Stomach (tissue), 9 donors: ENCODE measurements around the gene GRIK2. TPM values are rescaled to one million over a fixed set of nuclear protein-coding genes. Genes with fewer than 3 reads are reported as not detected.

Experiments used
- DNase-seq, 2 donors: peaks; one replicate each; pipeline versions ENCODE4 v3.0.0 to v3.0.0-alpha.2; 2013 to 2019
- H3K27ac ChIP-seq, 5 donors: fragments of 200-600 bp in 4 of 5; sonication (generic) in 4 of 5; one replicate each; pipeline ENCODE4 v1.5.1; 2013 to 2019; ENCODE audit warnings: mild to moderate bottlenecking in 1 of 5, moderate library complexity in 1 of 5
- H3K27me3 ChIP-seq, 3 donors: fragments of 200-600 bp; sonication (generic); one replicate each; pipeline ENCODE4 v1.5.1; 2017 to 2019; ENCODE audit warnings: mixed run types in 1 of 3
- H3K36me3 ChIP-seq, 4 donors: fragments of 200-600 bp; sonication (generic); 1 replicate in 3 of 4; 2 replicates in 1 of 4; pipeline ENCODE4 v1.5.1; 2016 to 2019
- H3K4me1 ChIP-seq, 4 donors: fragments of 200-600 bp; sonication (generic); one replicate each; pipeline ENCODE4 v1.5.1; 2016 to 2019
- H3K4me3 ChIP-seq, 4 donors: fragments of 200-600 bp; sonication (generic) in 3 of 4; one replicate each; pipeline ENCODE4 v1.5.1; 2016 to 2019; ENCODE audit warnings: mild to moderate bottlenecking in 1 of 4
- H3K9me3 ChIP-seq, 4 donors: fragments of 200-600 bp; sonication (generic); one replicate each; pipeline ENCODE4 v1.5.1; 2016 to 2019
- EP300 ChIP-seq: sonication (generic); formaldehyde crosslinking; IDR thresholded peaks from one replicate; pipeline ENCODE4 v1.6.1; 2017; ENCODE audit warnings: antibody characterized with exemption
- POLR2A ChIP-seq, 4 donors: fragments of 450-650 bp; IDR thresholded peaks; one replicate each; pipeline ENCODE4 v1.6.1; 2016; ENCODE audit warnings: antibody characterized with exemption in 4 of 4, control low read depth in 2 of 4, mild to moderate bottlenecking in 1 of 4, moderate library complexity in 1 of 4
- POLR2AphosphoS5 ChIP-seq, 3 donors: sonication (generic); formaldehyde crosslinking; IDR thresholded peaks; one replicate each; pipeline ENCODE4 v1.6.1; 2016; ENCODE audit warnings: antibody characterized with exemption in 3 of 3
- WGBS, 5 donors: extraction: QIAGEN DNeasy Blood & Tissue Kit in 3 of 5; methylation state at CpG; one replicate each; pipeline versions ENCODE4 v1.1.5 to v1.1.7; 2013 to 2018; 5-methylcytosine and 5-hydroxymethylcytosine counted together
- intact Hi-C: fragments of 100-400 bp; cut with DNase I; formaldehyde crosslinking; loops from one replicate; pipeline ENCODE4 v1.15.1; 2023; ENCODE audit warnings: low total_unique reads
- polyA plus RNA-seq, 3 donors: library from polyadenylated mRNA; stranded (reverse); fragments of 200-250 nt; gene quantifications; one replicate each; pipeline ENCODE4 v1.2.3, GENCODE V29; 2013
- total RNA-seq, 5 donors: library from RNA; depleted of rRNA; stranded (reverse); fragments of >200 nt; gene quantifications; one replicate each; pipeline versions ENCODE4 v1.1.0 to v1.2.3, GENCODE V29; 2014 to 2016
- TF ChIP-seq, protein P1 (sequence below), 7 experiments: fragments of 450-650 bp in 4 of 7; fragments of 200-600 bp in 3 of 7; sonication (generic) in 3 of 7; IDR thresholded peaks; one replicate each; pipeline ENCODE4 v1.5.1; 2016 to 2019; ENCODE audit warnings: antibody characterized with exemption in 7 of 7, control low read depth in 2 of 7, mild to moderate bottlenecking in 1 of 7
- donor health status: healthy with polysubstance abuse.
- donor health status: Bipolar disorder and iron deficiency.
- donor health status: healthy.

Gene GRIK2
- total and polyA plus RNA-seq, 8 donors, result 0.06 to 7.7 (median 0.50) TPM; not detected in 3

DNA sequence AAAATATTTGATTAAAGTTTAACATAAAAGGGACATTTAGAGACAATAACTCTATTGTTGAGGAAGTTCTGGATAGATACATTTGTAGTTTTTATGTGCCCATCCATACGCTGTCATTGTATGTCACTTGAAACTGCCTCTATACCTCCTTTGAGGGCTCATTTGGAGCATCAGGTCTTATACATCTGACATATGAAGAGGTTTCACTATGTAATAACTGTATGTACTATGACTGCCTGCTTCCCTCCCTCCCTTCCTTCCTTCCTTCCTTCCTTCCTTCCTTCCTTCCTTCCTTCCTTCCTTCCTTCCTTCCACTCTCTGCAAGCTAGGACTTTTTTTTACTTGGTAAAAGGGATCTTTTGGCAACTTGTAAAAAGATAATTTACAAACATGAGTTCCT, 657.5 kb downstream of the GRIK2 start:
- Histone ChIP-seq H3K27ac (no peak overlapping the region), H3K9me3 (peaks cover 0 to 7% (median 0%) of the 10 kb centered on the region in 4 donors), H3K36me3 (no peaks in the 10 kb centered on the region), H3K27me3 (no peaks in the 10 kb centered on the region), H3K4me3 (no peak overlapping the region), H3K4me1 (no peaks in the 10 kb centered on the region)
- intact Hi-C loops, result no loop called here
- no peak for DNase-seq
- no peak for TF ChIP-seq POLR2A (IDR thresholded peaks at IDR 0.05)
- TF ChIP-seq POLR2AphosphoS5 (IDR thresholded peaks at IDR 0.05), result no peak
- no peak for TF ChIP-seq EP300
- TF ChIP-seq, protein P1, sequence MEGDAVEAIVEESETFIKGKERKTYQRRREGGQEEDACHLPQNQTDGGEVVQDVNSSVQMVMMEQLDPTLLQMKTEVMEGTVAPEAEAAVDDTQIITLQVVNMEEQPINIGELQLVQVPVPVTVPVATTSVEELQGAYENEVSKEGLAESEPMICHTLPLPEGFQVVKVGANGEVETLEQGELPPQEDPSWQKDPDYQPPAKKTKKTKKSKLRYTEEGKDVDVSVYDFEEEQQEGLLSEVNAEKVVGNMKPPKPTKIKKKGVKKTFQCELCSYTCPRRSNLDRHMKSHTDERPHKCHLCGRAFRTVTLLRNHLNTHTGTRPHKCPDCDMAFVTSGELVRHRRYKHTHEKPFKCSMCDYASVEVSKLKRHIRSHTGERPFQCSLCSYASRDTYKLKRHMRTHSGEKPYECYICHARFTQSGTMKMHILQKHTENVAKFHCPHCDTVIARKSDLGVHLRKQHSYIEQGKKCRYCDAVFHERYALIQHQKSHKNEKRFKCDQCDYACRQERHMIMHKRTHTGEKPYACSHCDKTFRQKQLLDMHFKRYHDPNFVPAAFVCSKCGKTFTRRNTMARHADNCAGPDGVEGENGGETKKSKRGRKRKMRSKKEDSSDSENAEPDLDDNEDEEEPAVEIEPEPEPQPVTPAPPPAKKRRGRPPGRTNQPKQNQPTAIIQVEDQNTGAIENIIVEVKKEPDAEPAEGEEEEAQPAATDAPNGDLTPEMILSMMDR (IDR thresholded peaks at IDR 0.05), result no peak
- WGBS, 5 donors, result 84 to 97% (median 92%) methylated on average over 1 of the region's 1 CpG

GRCh38 chr6:102051720-102052119, 658.2 kb downstream of the GRIK2 start:
- Histone ChIP-seq H3K4me3 (no peak overlapping the region), H3K4me1 (no peaks in the 10 kb centered on the region), H3K27me3 (no peaks in the 10 kb centered on the region), H3K9me3 (peaks cover 0 to 7% (median 0%) of the 10 kb centered on the region in 4 donors), H3K36me3 (no peaks in the 10 kb centered on the region), H3K27ac (no peak overlapping the region)
- no peak for DNase-seq
- WGBS, 5 donors, result 80 to 89% (median 83%) methylated on average over 1 of the region's 1 CpG
- intact Hi-C loops, result no loop called here
- TF ChIP-seq, protein P1 (IDR thresholded peaks at IDR 0.05), result no peak
- no peak for TF ChIP-seq EP300

DNA sequence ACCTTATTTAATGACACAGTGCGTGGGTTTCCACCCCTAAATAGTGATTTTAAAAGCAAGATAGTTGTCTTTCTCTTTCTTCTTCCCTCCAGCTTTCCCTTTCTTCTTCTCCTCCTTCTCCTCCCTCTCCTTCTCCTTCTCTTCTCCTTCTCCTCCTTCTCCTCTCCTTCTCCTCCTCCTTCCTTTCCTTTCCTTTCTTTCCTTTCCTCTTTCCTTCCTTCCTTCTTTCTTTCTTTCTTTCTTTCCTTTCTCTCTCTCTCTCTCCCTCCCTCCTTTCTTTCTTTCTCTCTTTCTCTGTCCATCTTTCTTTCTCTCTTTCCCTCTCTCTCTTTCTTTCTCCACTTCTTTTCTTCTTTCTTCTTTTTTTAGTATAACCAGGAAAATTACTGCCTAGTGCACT, 670.6 kb downstream of the GRIK2 start:
- Histone ChIP-seq H3K36me3 (no peaks in the 10 kb centered on the region), H3K4me1 (no peaks in the 10 kb centered on the region), H3K27me3 (no peaks in the 10 kb centered on the region), H3K9me3 (no peaks in the 10 kb centered on the region), H3K4me3 (no peak overlapping the region), H3K27ac (no peak overlapping the region)
- no peak for DNase-seq
- no peak for TF ChIP-seq POLR2AphosphoS5 (IDR thresholded peaks at IDR 0.05)
- no peak for TF ChIP-seq EP300
- no peak for TF ChIP-seq POLR2A (IDR thresholded peaks at IDR 0.05)
- TF ChIP-seq, protein P1 (IDR thresholded peaks at IDR 0.05), result no peak
- WGBS, 5 donors, result 53 to 71% (median 68%) methylated on average over 1 of the region's 1 CpG
- intact Hi-C loops, result no loop called here

DNA sequence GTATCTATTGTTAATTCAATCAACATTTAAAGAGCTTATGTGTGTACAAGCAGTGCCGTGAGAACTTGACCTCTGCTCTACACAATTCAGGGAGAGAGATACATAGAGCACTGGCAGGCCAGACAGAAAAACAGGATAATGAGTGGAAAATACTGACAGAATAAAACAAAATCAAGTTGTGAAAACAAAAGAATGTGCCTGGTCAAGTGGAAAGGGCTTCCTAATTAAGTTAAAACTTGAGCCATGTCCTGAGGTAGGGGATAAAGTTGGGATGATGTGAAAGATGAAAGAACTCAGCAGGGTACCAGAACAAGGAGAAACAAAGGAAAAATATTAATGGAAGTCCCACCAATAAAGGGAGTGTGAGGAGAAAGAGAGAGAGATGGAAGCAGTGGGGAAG, 672.8 kb downstream of the GRIK2 start:
- no peaks in the 10 kb centered on the region for H3K9me3 ChIP-seq
- no peaks in the 10 kb centered on the region for H3K27me3 ChIP-seq
- intact Hi-C loops, result no loop called here
- no peaks in the 10 kb centered on the region for H3K4me1 ChIP-seq
- H3K27ac ChIP-seq, result no peak overlapping the region
- DNase-seq, result no peak
- no peak overlapping the region for H3K4me3 ChIP-seq
- TF ChIP-seq POLR2AphosphoS5 (IDR thresholded peaks at IDR 0.05) (no peak), POLR2A (IDR thresholded peaks at IDR 0.05) (no peak), EP300 (no peak)
- TF ChIP-seq, protein P1 (IDR thresholded peaks at IDR 0.05), result no peak
- H3K36me3 ChIP-seq, result no peaks in the 10 kb centered on the region
- WGBS, 5 donors, result 24 to 59% (median 44%) methylated on average over 1 of the region's 1 CpG
